ENCODE measurements around the gene ZNF692. TPM values are rescaled to one million over a fixed set of nuclear protein-coding genes. Genes with fewer than 3 reads are reported as not detected.

Gene ZNF692
- total RNA-seq, 4 donors from 2014 or later: 21.2 to 43.5 (median 29.2) TPM

DNA sequence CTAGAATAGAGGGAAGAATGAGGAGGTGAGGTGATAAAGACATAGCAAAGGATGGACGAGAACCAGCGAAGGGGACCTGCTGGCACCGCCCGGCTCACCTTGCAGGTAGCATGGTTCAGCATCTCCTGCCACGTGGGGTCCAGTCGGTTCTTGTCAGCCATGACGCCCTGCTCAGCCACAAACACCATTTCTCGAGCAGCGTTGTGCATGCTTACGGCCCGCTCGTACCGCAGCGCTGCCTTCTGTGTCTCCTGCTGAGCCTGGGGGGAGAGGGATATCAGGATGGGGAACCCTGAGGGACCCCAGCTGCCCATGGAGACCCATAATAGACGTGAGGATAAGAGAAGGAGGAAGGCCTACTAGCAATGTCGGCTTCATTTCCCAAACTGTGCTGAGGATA, 44.5 kb downstream of the ZNF692 start:
- no peak for DNase-seq
- no peak overlapping the region for H3K27ac ChIP-seq
- no peak overlapping the region for H3K4me3 ChIP-seq
- no peaks in the 10 kb centered on the region for H3K36me3 ChIP-seq
- TF ChIP-seq POLR2A (IDR thresholded peaks at IDR 0.05): no peak
- TF ChIP-seq, protein P1, sequence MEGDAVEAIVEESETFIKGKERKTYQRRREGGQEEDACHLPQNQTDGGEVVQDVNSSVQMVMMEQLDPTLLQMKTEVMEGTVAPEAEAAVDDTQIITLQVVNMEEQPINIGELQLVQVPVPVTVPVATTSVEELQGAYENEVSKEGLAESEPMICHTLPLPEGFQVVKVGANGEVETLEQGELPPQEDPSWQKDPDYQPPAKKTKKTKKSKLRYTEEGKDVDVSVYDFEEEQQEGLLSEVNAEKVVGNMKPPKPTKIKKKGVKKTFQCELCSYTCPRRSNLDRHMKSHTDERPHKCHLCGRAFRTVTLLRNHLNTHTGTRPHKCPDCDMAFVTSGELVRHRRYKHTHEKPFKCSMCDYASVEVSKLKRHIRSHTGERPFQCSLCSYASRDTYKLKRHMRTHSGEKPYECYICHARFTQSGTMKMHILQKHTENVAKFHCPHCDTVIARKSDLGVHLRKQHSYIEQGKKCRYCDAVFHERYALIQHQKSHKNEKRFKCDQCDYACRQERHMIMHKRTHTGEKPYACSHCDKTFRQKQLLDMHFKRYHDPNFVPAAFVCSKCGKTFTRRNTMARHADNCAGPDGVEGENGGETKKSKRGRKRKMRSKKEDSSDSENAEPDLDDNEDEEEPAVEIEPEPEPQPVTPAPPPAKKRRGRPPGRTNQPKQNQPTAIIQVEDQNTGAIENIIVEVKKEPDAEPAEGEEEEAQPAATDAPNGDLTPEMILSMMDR (IDR thresholded peaks at IDR 0.05): no peak
- H3K4me1 ChIP-seq: no peaks in the 10 kb centered on the region
- intact Hi-C loops (cut with DNase I; ENCODE audit: low total_unique reads): no loop called here
- H3K27me3 ChIP-seq: no peaks in the 10 kb centered on the region
- H3K9me3 ChIP-seq: no peaks in the 10 kb centered on the region

DNA sequence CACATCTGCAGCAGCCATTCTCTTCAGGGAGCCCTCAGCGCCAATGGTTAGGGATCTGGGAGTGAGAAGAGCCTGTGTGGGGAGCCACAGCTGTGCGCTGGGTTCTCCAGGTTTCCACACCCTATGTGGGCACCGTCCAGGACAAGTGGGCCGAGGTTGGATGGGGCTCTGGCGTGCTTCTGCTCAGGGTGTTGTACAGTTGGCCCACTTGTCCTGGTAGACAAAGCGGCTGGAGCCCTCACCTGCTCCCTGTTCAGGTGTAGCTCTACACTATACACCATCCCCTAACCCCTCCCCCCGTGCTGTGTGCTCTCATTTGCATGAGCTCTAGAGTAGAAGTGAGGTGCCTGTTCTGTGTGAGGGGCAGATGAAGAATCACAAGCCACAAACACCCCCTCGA, 45.3 kb downstream of the ZNF692 start:
- H3K4me1 ChIP-seq: no peaks in the 10 kb centered on the region
- no peak for DNase-seq
- no peaks in the 10 kb centered on the region for H3K27me3 ChIP-seq
- TF ChIP-seq POLR2A (IDR thresholded peaks at IDR 0.05): no peak
- TF ChIP-seq, protein P1 (IDR thresholded peaks at IDR 0.05): no peak
- intact Hi-C loops (cut with DNase I; ENCODE audit: low total_unique reads): no loop called here
- H3K4me3 ChIP-seq: no peak overlapping the region
- no peaks in the 10 kb centered on the region for H3K36me3 ChIP-seq
- H3K9me3 ChIP-seq: no peaks in the 10 kb centered on the region
- H3K27ac ChIP-seq: no peak overlapping the region

DNA sequence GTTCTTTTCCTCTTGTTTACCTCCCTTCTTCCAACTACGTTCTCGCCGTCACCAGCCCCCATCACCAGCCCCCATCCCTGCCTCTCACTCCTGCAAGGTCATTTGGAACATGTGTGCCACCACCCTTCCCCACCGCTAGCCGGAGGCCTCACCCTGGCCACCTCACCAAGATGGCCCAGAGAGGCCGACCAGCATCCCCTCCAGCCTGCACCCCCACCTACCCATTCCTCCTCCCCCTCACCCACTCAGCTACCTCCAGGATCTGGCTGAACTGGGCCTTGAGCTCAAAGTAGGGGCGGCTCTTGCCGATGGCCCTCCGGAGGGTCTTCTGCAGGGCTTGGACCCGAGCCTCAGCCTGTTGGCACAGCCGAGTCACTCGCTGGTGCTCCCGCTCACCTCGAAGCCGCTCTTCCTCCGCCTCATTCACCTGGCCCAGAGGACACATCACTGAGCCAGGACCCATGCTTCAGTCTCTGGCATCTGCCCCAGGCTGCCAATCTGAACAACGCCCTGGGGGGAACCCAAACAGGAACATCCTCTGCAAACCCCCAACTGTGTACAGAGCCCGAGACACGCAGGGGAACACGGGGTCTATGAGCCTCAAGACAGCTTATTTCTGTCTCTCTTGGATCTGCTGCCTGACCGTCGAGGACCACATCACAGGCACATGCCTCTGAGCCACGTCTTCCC, 46.0 kb downstream of the ZNF692 start:
- intact Hi-C loops (cut with DNase I; ENCODE audit: low total_unique reads): no loop called here
- Histone ChIP-seq H3K36me3 (no peaks in the 10 kb centered on the region), H3K27me3 (no peaks in the 10 kb centered on the region), H3K4me1 (no peaks in the 10 kb centered on the region), H3K9me3 (no peaks in the 10 kb centered on the region), H3K4me3 (no peak overlapping the region), H3K27ac (no peak overlapping the region)
- TF ChIP-seq POLR2A (IDR thresholded peaks at IDR 0.05): no peak
- TF ChIP-seq, protein P1 (IDR thresholded peaks at IDR 0.05): no peak
- no peak for DNase-seq

DNA sequence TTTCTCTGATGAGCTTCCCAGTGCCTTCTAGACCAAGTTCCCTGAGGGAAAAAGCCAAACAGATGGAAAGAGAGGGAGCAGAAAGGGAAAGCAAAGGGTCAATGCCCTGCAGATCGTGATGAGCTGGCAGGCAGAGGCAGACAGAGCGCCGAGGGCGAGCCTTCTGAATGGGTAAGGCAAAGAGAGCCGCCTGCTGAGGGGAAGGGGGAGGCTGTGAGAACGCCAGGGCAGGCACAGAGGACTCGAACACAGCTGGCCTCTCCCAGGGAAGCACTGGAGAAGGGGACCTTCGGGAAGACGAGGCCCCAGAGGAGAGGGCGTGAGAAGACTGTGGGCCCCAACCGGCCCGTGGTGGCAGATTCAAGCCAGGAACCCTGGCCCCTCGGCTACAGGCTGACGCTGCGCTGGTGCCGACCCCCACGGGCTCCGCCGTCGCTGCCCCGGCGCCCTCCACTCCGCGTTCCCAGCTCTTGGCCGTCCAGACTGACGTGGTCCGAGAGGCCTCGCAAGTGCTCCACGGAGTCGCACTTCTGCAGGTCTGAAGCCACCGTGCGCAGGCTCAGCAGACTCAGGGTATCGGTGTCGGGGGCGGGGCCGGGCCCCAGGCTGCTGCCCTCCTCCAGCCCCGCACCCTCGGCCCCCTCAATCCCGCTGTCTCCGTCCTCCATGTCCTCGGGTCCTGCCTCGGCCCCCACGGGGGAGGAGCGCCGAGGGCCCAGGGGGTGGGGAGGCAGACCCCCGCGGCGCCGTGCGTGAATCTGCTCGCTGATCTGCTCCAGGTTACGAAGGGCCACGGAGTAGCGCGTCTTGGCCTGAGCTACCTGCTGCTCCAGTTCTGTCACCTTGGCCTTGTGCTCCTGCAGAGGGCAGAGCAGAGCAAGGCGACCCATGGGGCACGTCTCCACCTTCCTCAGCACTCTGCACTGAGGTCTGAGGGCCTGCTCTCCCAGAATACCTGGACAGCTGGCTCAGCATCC, 47.1 kb downstream of the ZNF692 start:
- no peaks in the 10 kb centered on the region for H3K27me3 ChIP-seq
- no peak for TF ChIP-seq POLR2A (IDR thresholded peaks at IDR 0.05)
- TF ChIP-seq, protein P1 (IDR thresholded peaks at IDR 0.05): no peak
- no peak overlapping the region for H3K4me3 ChIP-seq
- no peak for DNase-seq
- H3K27ac ChIP-seq: no peak overlapping the region
- no peaks in the 10 kb centered on the region for H3K4me1 ChIP-seq
- intact Hi-C loops (cut with DNase I; ENCODE audit: low total_unique reads): no loop called here
- H3K36me3 ChIP-seq: no peaks in the 10 kb centered on the region
- H3K9me3 ChIP-seq: no peaks in the 10 kb centered on the region
